ENCODE data around the gene SULT6B1.

DNA sequence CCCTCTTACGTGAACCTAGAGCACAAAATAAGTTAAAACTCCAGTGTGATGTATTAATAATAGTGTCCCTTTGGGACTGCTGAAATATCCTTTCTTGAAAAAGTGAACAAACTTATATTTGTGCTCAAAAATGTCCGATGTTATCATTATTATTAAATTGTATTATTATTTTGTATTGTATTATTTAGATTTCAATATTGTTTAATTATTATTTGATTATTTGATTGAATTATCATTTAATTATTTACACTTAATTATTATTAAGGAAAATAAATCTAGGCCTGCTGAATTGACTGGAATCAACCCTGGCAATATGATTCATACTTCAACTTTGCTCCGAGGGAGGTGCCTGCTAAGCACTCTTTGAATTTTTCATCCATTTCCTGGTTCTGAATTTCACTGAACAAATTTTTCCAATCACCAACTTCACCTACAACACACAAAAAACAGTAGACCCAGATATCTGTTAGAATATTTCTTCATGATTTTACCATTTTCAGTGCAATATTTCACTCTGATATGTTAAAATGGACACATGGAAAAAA is 20.8 kb downstream of the SULT6B1 start:
- TF ChIP-seq ZEB2 (tag by site-specific recombination; IDR thresholded peaks at IDR 0.05): no peak
- no peak for TF ChIP-seq KLF9 (tag by site-specific recombination; IDR thresholded peaks at IDR 0.05; ENCODE audit: low read depth)
- TF ChIP-seq, protein P1, sequence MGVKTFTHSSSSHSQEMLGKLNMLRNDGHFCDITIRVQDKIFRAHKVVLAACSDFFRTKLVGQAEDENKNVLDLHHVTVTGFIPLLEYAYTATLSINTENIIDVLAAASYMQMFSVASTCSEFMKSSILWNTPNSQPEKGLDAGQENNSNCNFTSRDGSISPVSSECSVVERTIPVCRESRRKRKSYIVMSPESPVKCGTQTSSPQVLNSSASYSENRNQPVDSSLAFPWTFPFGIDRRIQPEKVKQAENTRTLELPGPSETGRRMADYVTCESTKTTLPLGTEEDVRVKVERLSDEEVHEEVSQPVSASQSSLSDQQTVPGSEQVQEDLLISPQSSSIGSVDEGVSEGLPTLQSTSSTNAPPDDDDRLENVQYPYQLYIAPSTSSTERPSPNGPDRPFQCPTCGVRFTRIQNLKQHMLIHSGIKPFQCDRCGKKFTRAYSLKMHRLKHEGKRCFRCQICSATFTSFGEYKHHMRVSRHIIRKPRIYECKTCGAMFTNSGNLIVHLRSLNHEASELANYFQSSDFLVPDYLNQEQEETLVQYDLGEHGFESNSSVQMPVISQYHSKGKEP (tag by site-specific recombination; IDR thresholded peaks at IDR 0.05): no peak
- TF ChIP-seq, protein P2, sequence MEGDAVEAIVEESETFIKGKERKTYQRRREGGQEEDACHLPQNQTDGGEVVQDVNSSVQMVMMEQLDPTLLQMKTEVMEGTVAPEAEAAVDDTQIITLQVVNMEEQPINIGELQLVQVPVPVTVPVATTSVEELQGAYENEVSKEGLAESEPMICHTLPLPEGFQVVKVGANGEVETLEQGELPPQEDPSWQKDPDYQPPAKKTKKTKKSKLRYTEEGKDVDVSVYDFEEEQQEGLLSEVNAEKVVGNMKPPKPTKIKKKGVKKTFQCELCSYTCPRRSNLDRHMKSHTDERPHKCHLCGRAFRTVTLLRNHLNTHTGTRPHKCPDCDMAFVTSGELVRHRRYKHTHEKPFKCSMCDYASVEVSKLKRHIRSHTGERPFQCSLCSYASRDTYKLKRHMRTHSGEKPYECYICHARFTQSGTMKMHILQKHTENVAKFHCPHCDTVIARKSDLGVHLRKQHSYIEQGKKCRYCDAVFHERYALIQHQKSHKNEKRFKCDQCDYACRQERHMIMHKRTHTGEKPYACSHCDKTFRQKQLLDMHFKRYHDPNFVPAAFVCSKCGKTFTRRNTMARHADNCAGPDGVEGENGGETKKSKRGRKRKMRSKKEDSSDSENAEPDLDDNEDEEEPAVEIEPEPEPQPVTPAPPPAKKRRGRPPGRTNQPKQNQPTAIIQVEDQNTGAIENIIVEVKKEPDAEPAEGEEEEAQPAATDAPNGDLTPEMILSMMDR (tag by site-specific recombination; IDR thresholded peaks at IDR 0.05): no peak
- no peak for TF ChIP-seq ZBTB21 (tag by site-specific recombination; IDR thresholded peaks at IDR 0.05)
- TF ChIP-seq, protein P3, sequence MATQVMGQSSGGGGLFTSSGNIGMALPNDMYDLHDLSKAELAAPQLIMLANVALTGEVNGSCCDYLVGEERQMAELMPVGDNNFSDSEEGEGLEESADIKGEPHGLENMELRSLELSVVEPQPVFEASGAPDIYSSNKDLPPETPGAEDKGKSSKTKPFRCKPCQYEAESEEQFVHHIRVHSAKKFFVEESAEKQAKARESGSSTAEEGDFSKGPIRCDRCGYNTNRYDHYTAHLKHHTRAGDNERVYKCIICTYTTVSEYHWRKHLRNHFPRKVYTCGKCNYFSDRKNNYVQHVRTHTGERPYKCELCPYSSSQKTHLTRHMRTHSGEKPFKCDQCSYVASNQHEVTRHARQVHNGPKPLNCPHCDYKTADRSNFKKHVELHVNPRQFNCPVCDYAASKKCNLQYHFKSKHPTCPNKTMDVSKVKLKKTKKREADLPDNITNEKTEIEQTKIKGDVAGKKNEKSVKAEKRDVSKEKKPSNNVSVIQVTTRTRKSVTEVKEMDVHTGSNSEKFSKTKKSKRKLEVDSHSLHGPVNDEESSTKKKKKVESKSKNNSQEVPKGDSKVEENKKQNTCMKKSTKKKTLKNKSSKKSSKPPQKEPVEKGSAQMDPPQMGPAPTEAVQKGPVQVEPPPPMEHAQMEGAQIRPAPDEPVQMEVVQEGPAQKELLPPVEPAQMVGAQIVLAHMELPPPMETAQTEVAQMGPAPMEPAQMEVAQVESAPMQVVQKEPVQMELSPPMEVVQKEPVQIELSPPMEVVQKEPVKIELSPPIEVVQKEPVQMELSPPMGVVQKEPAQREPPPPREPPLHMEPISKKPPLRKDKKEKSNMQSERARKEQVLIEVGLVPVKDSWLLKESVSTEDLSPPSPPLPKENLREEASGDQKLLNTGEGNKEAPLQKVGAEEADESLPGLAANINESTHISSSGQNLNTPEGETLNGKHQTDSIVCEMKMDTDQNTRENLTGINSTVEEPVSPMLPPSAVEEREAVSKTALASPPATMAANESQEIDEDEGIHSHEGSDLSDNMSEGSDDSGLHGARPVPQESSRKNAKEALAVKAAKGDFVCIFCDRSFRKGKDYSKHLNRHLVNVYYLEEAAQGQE (tag by site-specific recombination; IDR thresholded peaks at IDR 0.05): no peak
- no peak for TF ChIP-seq ZNF629 (tag by site-specific recombination; IDR thresholded peaks at IDR 0.05)
- TF ChIP-seq ZNF37A (tag by site-specific recombination; IDR thresholded peaks at IDR 0.05): no peak
- TF ChIP-seq ZNF354C (tag by site-specific recombination; IDR thresholded peaks at IDR 0.05; ENCODE audit: borderline replicate concordance, low read depth): no peak
- TF ChIP-seq ZNF792 (tag by site-specific recombination; IDR thresholded peaks at IDR 0.05): no peak
- TF ChIP-seq, protein P4, sequence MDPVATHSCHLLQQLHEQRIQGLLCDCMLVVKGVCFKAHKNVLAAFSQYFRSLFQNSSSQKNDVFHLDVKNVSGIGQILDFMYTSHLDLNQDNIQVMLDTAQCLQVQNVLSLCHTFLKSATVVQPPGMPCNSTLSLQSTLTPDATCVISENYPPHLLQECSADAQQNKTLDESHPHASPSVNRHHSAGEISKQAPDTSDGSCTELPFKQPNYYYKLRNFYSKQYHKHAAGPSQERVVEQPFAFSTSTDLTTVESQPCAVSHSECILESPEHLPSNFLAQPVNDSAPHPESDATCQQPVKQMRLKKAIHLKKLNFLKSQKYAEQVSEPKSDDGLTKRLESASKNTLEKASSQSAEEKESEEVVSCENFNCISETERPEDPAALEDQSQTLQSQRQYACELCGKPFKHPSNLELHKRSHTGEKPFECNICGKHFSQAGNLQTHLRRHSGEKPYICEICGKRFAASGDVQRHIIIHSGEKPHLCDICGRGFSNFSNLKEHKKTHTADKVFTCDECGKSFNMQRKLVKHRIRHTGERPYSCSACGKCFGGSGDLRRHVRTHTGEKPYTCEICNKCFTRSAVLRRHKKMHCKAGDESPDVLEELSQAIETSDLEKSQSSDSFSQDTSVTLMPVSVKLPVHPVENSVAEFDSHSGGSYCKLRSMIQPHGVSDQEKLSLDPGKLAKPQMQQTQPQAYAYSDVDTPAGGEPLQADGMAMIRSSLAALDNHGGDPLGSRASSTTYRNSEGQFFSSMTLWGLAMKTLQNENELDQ (tag by site-specific recombination; IDR thresholded peaks at IDR 0.05; ENCODE audit: low read depth): no peak
- TF ChIP-seq ZNF837 (tag by site-specific recombination; IDR thresholded peaks at IDR 0.05): no peak
- TF ChIP-seq, protein P5, sequence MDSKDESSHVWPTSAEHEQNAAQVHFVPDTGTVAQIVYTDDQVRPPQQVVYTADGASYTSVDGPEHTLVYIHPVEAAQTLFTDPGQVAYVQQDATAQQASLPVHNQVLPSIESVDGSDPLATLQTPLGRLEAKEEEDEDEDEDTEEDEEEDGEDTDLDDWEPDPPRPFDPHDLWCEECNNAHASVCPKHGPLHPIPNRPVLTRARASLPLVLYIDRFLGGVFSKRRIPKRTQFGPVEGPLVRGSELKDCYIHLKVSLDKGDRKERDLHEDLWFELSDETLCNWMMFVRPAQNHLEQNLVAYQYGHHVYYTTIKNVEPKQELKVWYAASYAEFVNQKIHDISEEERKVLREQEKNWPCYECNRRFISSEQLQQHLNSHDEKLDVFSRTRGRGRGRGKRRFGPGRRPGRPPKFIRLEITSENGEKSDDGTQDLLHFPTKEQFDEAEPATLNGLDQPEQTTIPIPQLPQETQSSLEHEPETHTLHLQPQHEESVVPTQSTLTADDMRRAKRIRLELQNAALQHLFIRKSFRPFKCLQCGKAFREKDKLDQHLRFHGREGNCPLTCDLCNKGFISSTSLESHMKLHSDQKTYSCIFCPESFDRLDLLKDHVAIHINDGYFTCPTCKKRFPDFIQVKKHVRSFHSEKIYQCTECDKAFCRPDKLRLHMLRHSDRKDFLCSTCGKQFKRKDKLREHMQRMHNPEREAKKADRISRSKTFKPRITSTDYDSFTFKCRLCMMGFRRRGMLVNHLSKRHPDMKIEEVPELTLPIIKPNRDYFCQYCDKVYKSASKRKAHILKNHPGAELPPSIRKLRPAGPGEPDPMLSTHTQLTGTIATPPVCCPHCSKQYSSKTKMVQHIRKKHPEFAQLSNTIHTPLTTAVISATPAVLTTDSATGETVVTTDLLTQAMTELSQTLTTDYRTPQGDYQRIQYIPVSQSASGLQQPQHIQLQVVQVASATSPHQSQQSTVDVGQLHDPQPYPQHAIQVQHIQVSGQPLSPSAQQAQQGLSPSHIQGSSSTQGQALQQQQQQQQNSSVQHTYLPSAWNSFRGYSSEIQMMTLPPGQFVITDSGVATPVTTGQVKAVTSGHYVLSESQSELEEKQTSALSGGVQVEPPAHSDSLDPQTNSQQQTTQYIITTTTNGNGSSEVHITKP (tag by site-specific recombination; IDR thresholded peaks at IDR 0.05): no peak
- TF ChIP-seq ZSCAN30 (tag by site-specific recombination; IDR thresholded peaks at IDR 0.05): no peak

Measured in HEK293 (cell line).